Stomach (tissue), 4 donors: ENCODE results near the gene GRHL1.

Experiments used
- CTCF ChIP-seq, 7 experiments: fragments of 450-650 bp in 4 of 7; fragments of 200-600 bp in 3 of 7; sonication (generic) in 3 of 7; IDR thresholded peaks; one replicate each; pipeline ENCODE4 v1.5.1; 2016 to 2019; ENCODE audit warnings: antibody characterized with exemption in 7 of 7, control low read depth in 2 of 7, mild to moderate bottlenecking in 1 of 7
- EP300 ChIP-seq: sonication (generic); formaldehyde crosslinking; IDR thresholded peaks from one replicate; pipeline ENCODE4 v1.6.1; 2017; ENCODE audit warnings: antibody characterized with exemption
- POLR2A ChIP-seq, 4 donors: fragments of 450-650 bp; IDR thresholded peaks; one replicate each; pipeline ENCODE4 v1.6.1; 2016; ENCODE audit warnings: antibody characterized with exemption in 4 of 4, control low read depth in 2 of 4, mild to moderate bottlenecking in 1 of 4, moderate library complexity in 1 of 4
- POLR2AphosphoS5 ChIP-seq, 3 donors: sonication (generic); formaldehyde crosslinking; IDR thresholded peaks; one replicate each; pipeline ENCODE4 v1.6.1; 2016; ENCODE audit warnings: antibody characterized with exemption in 3 of 3

- TF ChIP-seq CTCF (IDR thresholded peaks at IDR 0.05) = no peak
- TF ChIP-seq POLR2A (IDR thresholded peaks at IDR 0.05) = no peak
- no peak for TF ChIP-seq POLR2AphosphoS5 (IDR thresholded peaks at IDR 0.05)
- TF ChIP-seq EP300 = no peak
These were observed 56.7 kb downstream of the GRHL1 start for GRCh38 chr2:10007921-10008808.
